ENCODE data around the gene HMGCR.
"Not testable (repeated sequence)": the region's sequence is repeated elsewhere in the genome, so short reads cannot be mapped to it uniquely, and the experiment has no call there.

GRCh38 chr5:75304486-75304885 lies 32.5 kb upstream of the HMGCR start:
- not testable (repeated sequence) for TF ChIP-seq CTCF (IDR thresholded peaks at IDR 0.05 in 2 of 3, conservative IDR thresholded peaks at IDR 0.05 in 1 of 3; ENCODE audit: borderline replicate concordance in 1 of 3, insufficient read depth in 1 of 3, low read depth in 2 of 3, low read length in 2 of 3); EZH2 (IDR thresholded peaks at IDR 0.05); ELF1 (IDR thresholded peaks at IDR 0.05; ENCODE audit: borderline replicate concordance, low read depth); FOSL1 (IDR thresholded peaks at IDR 0.05; ENCODE audit: low read depth); MAX (IDR thresholded peaks at IDR 0.05); ATF3 (IDR thresholded peaks at IDR 0.05); YY1 (IDR thresholded peaks at IDR 0.05; ENCODE audit: extremely low read depth, insufficient replicate concordance, low read depth, low read length); POLR2A (IDR thresholded peaks at IDR 0.05; ENCODE audit: borderline replicate concordance, extremely low read depth, insufficient read depth, insufficient read length); EGR1 (IDR thresholded peaks at IDR 0.05; ENCODE audit: low read depth); ZFX (IDR thresholded peaks at IDR 0.05); POLR2AphosphoS5 (IDR thresholded peaks at IDR 0.05; ENCODE audit: low read depth, low read length); SP1 (IDR thresholded peaks at IDR 0.05; ENCODE audit: low read depth); ZNF274 (IDR thresholded peaks at IDR 0.05; ENCODE audit: low read depth, low read length)
